ENCODE data around the gene SLC25A27. TPM values are rescaled to one million over a fixed set of nuclear protein-coding genes. Genes with fewer than 3 reads are reported as not detected.

SLC25A27 gene
- total and polyA plus RNA-seq, 10 donors, result 4.3 to 17.8 (median 10.3) TPM

DNA sequence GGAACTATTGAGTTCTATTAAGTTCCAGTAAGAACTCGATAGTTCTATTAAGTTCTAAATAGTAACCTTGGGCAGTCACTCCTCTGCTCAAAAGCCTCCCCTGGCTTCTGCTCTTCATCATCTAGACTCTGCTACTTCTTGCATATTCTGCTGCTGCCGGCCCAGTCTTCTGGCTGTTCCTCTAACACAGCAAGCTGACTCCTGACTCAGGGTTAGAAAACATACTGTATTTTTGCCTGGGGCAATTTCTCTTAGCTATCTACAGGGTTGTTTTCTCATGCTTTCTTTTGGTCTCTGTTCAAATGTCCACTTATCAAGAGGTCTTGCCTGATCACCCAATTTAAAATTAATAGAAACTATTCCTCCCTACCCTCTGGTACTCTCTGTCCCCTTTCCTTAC, 14.6 kb downstream of the SLC25A27 start:
- Histone ChIP-seq H3K4me3 (no peak overlapping the region), H3K4me1 (no peaks in the 10 kb centered on the region), H3K27me3 (replicated peaks in 1 of 7) (no peaks in the 10 kb centered on the region), H3K36me3 (no peaks in the 10 kb centered on the region), H3K27ac (no peak overlapping the region), H3K9me3 (no peaks in the 10 kb centered on the region)
- DNase-seq, result no peak
- TF ChIP-seq POLR2A (IDR thresholded peaks at IDR 0.05) (no peak), CTCF (IDR thresholded peaks at IDR 0.05 in 8 of 11, conservative IDR thresholded peaks at IDR 0.05 in 3 of 11) (no peak), POLR2AphosphoS5 (IDR thresholded peaks at IDR 0.05) (no peak)
- 90 to 95% (median 94%) methylated on average over 2 of the region's 2 CpGs for WGBS, 5 donors
- intact Hi-C loops (cut with DNase I; ENCODE audit: low total_unique reads), result no loop called here

DNA sequence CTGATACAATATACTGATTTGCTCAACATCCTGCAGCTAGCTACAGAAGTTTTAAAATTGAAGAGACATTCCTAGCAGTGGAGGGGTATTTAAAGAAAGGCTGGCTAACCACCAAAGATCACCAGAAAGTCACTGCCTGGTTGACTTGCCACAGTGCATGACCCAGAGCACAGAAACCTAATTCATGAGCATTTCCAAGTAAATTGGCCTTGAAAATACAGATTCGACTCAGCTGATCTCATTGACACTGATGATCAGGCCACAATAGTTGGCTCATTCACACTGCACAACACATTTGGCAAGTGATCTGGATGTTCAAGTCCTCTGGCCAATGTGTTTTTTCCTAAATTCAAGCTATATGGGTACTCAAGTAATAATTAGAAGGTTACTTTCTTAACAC, 21.6 kb downstream of the SLC25A27 start:
- no peaks in the 10 kb centered on the region for H3K27me3 ChIP-seq (replicated peaks in 1 of 7)
- intact Hi-C loops (cut with DNase I; ENCODE audit: low total_unique reads), result no loop called here
- H3K9me3 ChIP-seq, result no peaks in the 10 kb centered on the region
- no peak overlapping the region for H3K27ac ChIP-seq
- no peaks in the 10 kb centered on the region for H3K36me3 ChIP-seq
- TF ChIP-seq CTCF (IDR thresholded peaks at IDR 0.05 in 8 of 11, conservative IDR thresholded peaks at IDR 0.05 in 3 of 11), result no peak
- TF ChIP-seq POLR2A (IDR thresholded peaks at IDR 0.05), result no peak
- no peak for TF ChIP-seq POLR2AphosphoS5 (IDR thresholded peaks at IDR 0.05)
- 63 to 92% (median 70%) methylated on average over 1 of the region's 1 CpG for WGBS, 5 donors
- DNase-seq, result no peak
- no peaks in the 10 kb centered on the region for H3K4me1 ChIP-seq
- H3K4me3 ChIP-seq, result no peak overlapping the region

GRCh38 chr6:46676604-46677313, 24.0 kb downstream of the SLC25A27 start:
- no peaks in the 10 kb centered on the region for H3K9me3 ChIP-seq
- no peaks in the 10 kb centered on the region for H3K36me3 ChIP-seq
- no peak for TF ChIP-seq POLR2AphosphoS5 (IDR thresholded peaks at IDR 0.05)
- TF ChIP-seq POLR2A (IDR thresholded peaks at IDR 0.05), result no peak
- no peak for TF ChIP-seq CTCF (IDR thresholded peaks at IDR 0.05 in 8 of 11, conservative IDR thresholded peaks at IDR 0.05 in 3 of 11)
- H3K4me3 ChIP-seq, result no peak overlapping the region
- H3K27ac ChIP-seq, result no peak overlapping the region
- whole genome bisulfite sequencing, 5 donors, result 81 to 88% (median 85%) methylated on average over 6 of the region's 6 CpGs
- H3K4me1 ChIP-seq, result no peaks in the 10 kb centered on the region
- intact Hi-C loops (cut with DNase I; ENCODE audit: low total_unique reads), result no loop called here
- H3K27me3 ChIP-seq (replicated peaks in 1 of 7), result no peaks in the 10 kb centered on the region
- no peak for DNase-seq

DNA sequence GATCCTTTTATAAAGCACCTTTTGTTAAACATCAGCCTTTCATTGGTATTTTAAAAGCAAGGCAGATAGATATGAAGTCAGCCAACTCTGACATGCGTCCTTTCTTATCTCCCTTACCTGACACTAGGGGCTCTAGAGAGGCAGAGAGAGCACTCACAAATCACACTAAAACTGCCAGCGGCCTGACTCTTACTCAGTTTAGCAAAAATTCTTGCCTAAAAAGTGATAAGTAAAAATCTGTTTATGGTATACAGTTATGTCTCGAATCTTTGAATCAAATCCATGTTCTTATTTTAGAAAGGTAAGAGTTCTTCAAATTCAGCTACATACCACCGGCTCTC, 24.5 kb downstream of the SLC25A27 start:
- Histone ChIP-seq H3K4me1 (no peaks in the 10 kb centered on the region), H3K9me3 (no peaks in the 10 kb centered on the region), H3K27ac (no peak overlapping the region), H3K4me3 (no peak overlapping the region), H3K27me3 (replicated peaks in 1 of 7) (no peaks in the 10 kb centered on the region), H3K36me3 (no peaks in the 10 kb centered on the region)
- TF ChIP-seq POLR2A (IDR thresholded peaks at IDR 0.05) (no peak), CTCF (IDR thresholded peaks at IDR 0.05 in 8 of 11, conservative IDR thresholded peaks at IDR 0.05 in 3 of 11) (no peak), POLR2AphosphoS5 (IDR thresholded peaks at IDR 0.05) (no peak)
- no peak for DNase-seq
- intact Hi-C loops (cut with DNase I; ENCODE audit: low total_unique reads), result no loop called here
- WGBS, 5 donors, result 80 to 89% (median 86%) methylated on average over 4 of the region's 4 CpGs
